ENCODE measurements around the gene ATP7A. TPM values are rescaled to one million over a fixed set of nuclear protein-coding genes. Genes with fewer than 3 reads are reported as not detected.

The ATP7A gene
- total RNA-seq, 1 experiment from 2014 or later = 6.3 TPM

DNA sequence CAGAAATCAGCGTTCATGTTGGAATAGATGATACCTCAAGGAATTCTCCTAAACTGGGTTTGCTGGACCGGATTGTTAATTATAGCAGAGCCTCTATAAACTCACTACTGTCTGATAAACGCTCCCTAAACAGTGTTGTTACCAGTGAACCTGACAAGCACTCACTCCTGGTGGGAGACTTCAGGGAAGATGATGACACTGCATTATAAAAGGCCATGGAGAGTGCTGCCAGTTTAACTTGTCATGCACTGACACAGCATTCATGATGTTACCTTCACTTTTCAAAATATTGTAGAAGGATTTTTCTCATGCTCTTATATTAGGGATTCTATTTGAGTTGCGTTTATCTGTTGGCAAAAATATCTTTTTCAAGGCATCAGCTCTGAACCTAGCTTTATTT lies 135.9 kb downstream of the ATP7A start:
- BruUV-seq (replicated peaks) = no TSS peak
- no peak overlapping the region for H3K27ac ChIP-seq (ENCODE audit: low read depth, low read length)
- H3K4me2 ChIP-seq (ENCODE audit: low read length) = no peak overlapping the region
- H4K20me1 ChIP-seq (ENCODE audit: insufficient read depth) = no peaks in the 10 kb centered on the region
- intact Hi-C loops (cut with micrococcal nuclease) = no loop called here
- H3K4me3 ChIP-seq (replicated peaks in 1 of 2; ENCODE audit: low read depth in 1 of 2, low read length in 2 of 2) = no peak overlapping the region
- DNase-seq (ENCODE audit: low read depth, low spot score) (no peak), ATAC-seq (no peak)
- RAD21 ChIA-PET (ENCODE audit: low non-redundant PET in 1 of 2, low total read pairs in 2 of 2, uncharacterized antibody in 2 of 2, unreplicated experiment in 2 of 2) = no interaction called here
- CTCF ChIA-PET = no interaction called here
- H2AFZ ChIP-seq (ENCODE audit: low read depth, low read length, poor library complexity, severe bottlenecking) = no peak overlapping the region
- POLR2A ChIA-PET = no interaction called here
- no peaks in the 10 kb centered on the region for H3K4me1 ChIP-seq (ENCODE audit: control insufficient read depth in 1 of 2, insufficient read depth in 2 of 2, low read length in 2 of 2)
- H3K9ac ChIP-seq (ENCODE audit: low read length) = no peak overlapping the region
- no peaks in the 10 kb centered on the region for H3K27me3 ChIP-seq (ENCODE audit: insufficient read depth, low read length)
- no peaks in the 10 kb centered on the region for H3K79me2 ChIP-seq (ENCODE audit: insufficient read depth, low read length)
- H3K9me3 ChIP-seq (ENCODE audit: control insufficient read depth in 1 of 2, insufficient read depth in 1 of 2, low read depth in 1 of 2, low read length in 2 of 2) = no peaks in the 10 kb centered on the region
- H3K36me3 ChIP-seq (ENCODE audit: control insufficient read depth in 1 of 2, insufficient read depth in 2 of 2, low read length in 2 of 2) = no peaks in the 10 kb centered on the region
- TF ChIP-seq SIN3A (IDR thresholded peaks at IDR 0.05; ENCODE audit: low read depth) (no peak), YY1 (IDR thresholded peaks at IDR 0.05; ENCODE audit: extremely low read depth, insufficient replicate concordance, low read depth, low read length) (no peak), ZNF274 (IDR thresholded peaks at IDR 0.05; ENCODE audit: low read depth, low read length) (no peak), POLR2A (IDR thresholded peaks at IDR 0.05; ENCODE audit: borderline replicate concordance, extremely low read depth, insufficient read depth, insufficient read length) (no peak), EZH2phosphoT487 (IDR thresholded peaks at IDR 0.05; ENCODE audit: borderline replicate concordance) (no peak), FOSL1 (IDR thresholded peaks at IDR 0.05; ENCODE audit: low read depth) (no peak), JUND (IDR thresholded peaks at IDR 0.05) (no peak), CBX3 (IDR thresholded peaks at IDR 0.05; ENCODE audit: low read depth) (no peak), POLR2AphosphoS5 (IDR thresholded peaks at IDR 0.05; ENCODE audit: low read depth, low read length) (no peak), EZH2 (IDR thresholded peaks at IDR 0.05) (no peak), ZFX (IDR thresholded peaks at IDR 0.05) (no peak), TCF7L2 (IDR thresholded peaks at IDR 0.05; ENCODE audit: borderline replicate concordance, extremely low read depth, insufficient read depth, insufficient read length) (no peak), SP1 (IDR thresholded peaks at IDR 0.05; ENCODE audit: low read depth) (no peak), SRF (IDR thresholded peaks at IDR 0.05; ENCODE audit: low read depth) (no peak), ELF1 (IDR thresholded peaks at IDR 0.05; ENCODE audit: borderline replicate concordance, low read depth) (no peak)
- TF ChIP-seq, protein P1, sequence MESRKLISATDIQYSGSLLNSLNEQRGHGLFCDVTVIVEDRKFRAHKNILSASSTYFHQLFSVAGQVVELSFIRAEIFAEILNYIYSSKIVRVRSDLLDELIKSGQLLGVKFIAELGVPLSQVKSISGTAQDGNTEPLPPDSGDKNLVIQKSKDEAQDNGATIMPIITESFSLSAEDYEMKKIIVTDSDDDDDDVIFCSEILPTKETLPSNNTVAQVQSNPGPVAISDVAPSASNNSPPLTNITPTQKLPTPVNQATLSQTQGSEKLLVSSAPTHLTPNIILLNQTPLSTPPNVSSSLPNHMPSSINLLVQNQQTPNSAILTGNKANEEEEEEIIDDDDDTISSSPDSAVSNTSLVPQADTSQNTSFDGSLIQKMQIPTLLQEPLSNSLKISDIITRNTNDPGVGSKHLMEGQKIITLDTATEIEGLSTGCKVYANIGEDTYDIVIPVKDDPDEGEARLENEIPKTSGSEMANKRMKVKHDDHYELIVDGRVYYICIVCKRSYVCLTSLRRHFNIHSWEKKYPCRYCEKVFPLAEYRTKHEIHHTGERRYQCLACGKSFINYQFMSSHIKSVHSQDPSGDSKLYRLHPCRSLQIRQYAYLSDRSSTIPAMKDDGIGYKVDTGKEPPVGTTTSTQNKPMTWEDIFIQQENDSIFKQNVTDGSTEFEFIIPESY (IDR thresholded peaks at IDR 0.05; ENCODE audit: extremely low read depth, insufficient replicate concordance, low read length) = no peak
- TF ChIP-seq, protein P2, sequence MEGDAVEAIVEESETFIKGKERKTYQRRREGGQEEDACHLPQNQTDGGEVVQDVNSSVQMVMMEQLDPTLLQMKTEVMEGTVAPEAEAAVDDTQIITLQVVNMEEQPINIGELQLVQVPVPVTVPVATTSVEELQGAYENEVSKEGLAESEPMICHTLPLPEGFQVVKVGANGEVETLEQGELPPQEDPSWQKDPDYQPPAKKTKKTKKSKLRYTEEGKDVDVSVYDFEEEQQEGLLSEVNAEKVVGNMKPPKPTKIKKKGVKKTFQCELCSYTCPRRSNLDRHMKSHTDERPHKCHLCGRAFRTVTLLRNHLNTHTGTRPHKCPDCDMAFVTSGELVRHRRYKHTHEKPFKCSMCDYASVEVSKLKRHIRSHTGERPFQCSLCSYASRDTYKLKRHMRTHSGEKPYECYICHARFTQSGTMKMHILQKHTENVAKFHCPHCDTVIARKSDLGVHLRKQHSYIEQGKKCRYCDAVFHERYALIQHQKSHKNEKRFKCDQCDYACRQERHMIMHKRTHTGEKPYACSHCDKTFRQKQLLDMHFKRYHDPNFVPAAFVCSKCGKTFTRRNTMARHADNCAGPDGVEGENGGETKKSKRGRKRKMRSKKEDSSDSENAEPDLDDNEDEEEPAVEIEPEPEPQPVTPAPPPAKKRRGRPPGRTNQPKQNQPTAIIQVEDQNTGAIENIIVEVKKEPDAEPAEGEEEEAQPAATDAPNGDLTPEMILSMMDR (IDR thresholded peaks at IDR 0.05 in 2 of 3, conservative IDR thresholded peaks at IDR 0.05 in 1 of 3; ENCODE audit: borderline replicate concordance in 1 of 3, insufficient read depth in 1 of 3, low read depth in 2 of 3, low read length in 2 of 3) = no peak
- TF ChIP-seq, protein P3, sequence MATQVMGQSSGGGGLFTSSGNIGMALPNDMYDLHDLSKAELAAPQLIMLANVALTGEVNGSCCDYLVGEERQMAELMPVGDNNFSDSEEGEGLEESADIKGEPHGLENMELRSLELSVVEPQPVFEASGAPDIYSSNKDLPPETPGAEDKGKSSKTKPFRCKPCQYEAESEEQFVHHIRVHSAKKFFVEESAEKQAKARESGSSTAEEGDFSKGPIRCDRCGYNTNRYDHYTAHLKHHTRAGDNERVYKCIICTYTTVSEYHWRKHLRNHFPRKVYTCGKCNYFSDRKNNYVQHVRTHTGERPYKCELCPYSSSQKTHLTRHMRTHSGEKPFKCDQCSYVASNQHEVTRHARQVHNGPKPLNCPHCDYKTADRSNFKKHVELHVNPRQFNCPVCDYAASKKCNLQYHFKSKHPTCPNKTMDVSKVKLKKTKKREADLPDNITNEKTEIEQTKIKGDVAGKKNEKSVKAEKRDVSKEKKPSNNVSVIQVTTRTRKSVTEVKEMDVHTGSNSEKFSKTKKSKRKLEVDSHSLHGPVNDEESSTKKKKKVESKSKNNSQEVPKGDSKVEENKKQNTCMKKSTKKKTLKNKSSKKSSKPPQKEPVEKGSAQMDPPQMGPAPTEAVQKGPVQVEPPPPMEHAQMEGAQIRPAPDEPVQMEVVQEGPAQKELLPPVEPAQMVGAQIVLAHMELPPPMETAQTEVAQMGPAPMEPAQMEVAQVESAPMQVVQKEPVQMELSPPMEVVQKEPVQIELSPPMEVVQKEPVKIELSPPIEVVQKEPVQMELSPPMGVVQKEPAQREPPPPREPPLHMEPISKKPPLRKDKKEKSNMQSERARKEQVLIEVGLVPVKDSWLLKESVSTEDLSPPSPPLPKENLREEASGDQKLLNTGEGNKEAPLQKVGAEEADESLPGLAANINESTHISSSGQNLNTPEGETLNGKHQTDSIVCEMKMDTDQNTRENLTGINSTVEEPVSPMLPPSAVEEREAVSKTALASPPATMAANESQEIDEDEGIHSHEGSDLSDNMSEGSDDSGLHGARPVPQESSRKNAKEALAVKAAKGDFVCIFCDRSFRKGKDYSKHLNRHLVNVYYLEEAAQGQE (IDR thresholded peaks at IDR 0.05; ENCODE audit: low read depth) = no peak
- H3K9me2 ChIP-seq (ENCODE audit: insufficient read depth) = no peaks in the 10 kb centered on the region
